Trophoblast cell (in vitro differentiated cells and primary cell): Measurements from ENCODE around the gene STYXL1.
A peak's percentile ranks its signal among the peaks of the same experiment; 100 is the strongest.

Experiments
- DNase-seq, 2 donors: peaks; one replicate each; pipeline ENCODE4 v3.0.0-alpha.2; 2016
- H2AFZ ChIP-seq: 2 replicates; pipeline ENCODE4 v1.6.1; 2013; ENCODE audit warnings: low read length, moderate library complexity, mild to moderate bottlenecking; ENCODE audit not compliant: insufficient read depth, poor library complexity
- H2AK5ac ChIP-seq: 2 replicates; pipeline ENCODE4 v1.6.1; 2013; ENCODE audit warnings: mild to moderate bottlenecking, low read length
- H2BK120ac ChIP-seq: 2 replicates; pipeline ENCODE4 v1.6.1; 2013; ENCODE audit warnings: low read length, mild to moderate bottlenecking, moderate library complexity; ENCODE audit not compliant: insufficient read depth, poor library complexity
- H2BK12ac ChIP-seq: 2 replicates; pipeline ENCODE4 v1.6.1; 2013; ENCODE audit warnings: mild to moderate bottlenecking, low read length, moderate library complexity
- H2BK5ac ChIP-seq: 2 replicates; pipeline ENCODE4 v1.6.1; 2013; ENCODE audit warnings: low read length, low read depth, moderate library complexity, mild to moderate bottlenecking; ENCODE audit not compliant: poor library complexity
- H3K14ac ChIP-seq: 2 replicates; pipeline ENCODE4 v1.6.1; 2013; ENCODE audit warnings: mild to moderate bottlenecking, low read length
- H3K18ac ChIP-seq: 2 replicates; pipeline ENCODE4 v1.6.1; 2013; ENCODE audit warnings: mild to moderate bottlenecking, low read length
- H3K23ac ChIP-seq: 2 replicates; pipeline ENCODE4 v1.6.1; 2013; ENCODE audit warnings: low read length
- H3K27ac ChIP-seq: 2 replicates; pipeline ENCODE4 v1.5.1; 2013; ENCODE audit warnings: low read depth, mild to moderate bottlenecking, inconsistent platforms, low read length, moderate library complexity
- H3K27me3 ChIP-seq: 2 replicates; pipeline ENCODE4 v1.6.1; 2013; ENCODE audit warnings: inconsistent platforms, mild to moderate bottlenecking, low read length, moderate library complexity; ENCODE audit not compliant: insufficient read depth
- H3K36me3 ChIP-seq, 2 experiments: 1 replicate in 1 of 2; 2 replicates in 1 of 2; pipeline ENCODE4 v1.6.1; 2013; ENCODE audit warnings: low read length in 2 of 2, mild to moderate bottlenecking in 2 of 2, moderate library complexity in 1 of 2; ENCODE audit not compliant: insufficient read depth in 2 of 2, control insufficient read depth in 1 of 2
- H3K4ac ChIP-seq: 2 replicates; pipeline ENCODE4 v1.6.1; 2013; ENCODE audit warnings: low read depth, mild to moderate bottlenecking, low read length, moderate library complexity
- H3K4me1 ChIP-seq, 2 experiments: 1 replicate in 1 of 2; 2 replicates in 1 of 2; pipeline ENCODE4 v1.6.1; 2013; ENCODE audit warnings: low read length in 2 of 2, mild to moderate bottlenecking in 2 of 2, moderate library complexity in 1 of 2; ENCODE audit not compliant: insufficient read depth in 2 of 2, control insufficient read depth in 1 of 2
- H3K4me2 ChIP-seq: 2 replicates; pipeline ENCODE4 v1.6.1; 2013; ENCODE audit warnings: inconsistent platforms, mild to moderate bottlenecking, low read length, moderate library complexity
- H3K4me3 ChIP-seq: 2 replicates; pipeline ENCODE4 v1.5.1; 2013; ENCODE audit warnings: mild to moderate bottlenecking, low read depth, low read length, inconsistent platforms
- H3K79me1 ChIP-seq: one replicate; pipeline ENCODE4 v1.6.1; 2013; ENCODE audit warnings: low read length
- H3K79me2 ChIP-seq: 2 replicates; pipeline ENCODE4 v1.6.1; 2013; ENCODE audit warnings: low read length, mild to moderate bottlenecking; ENCODE audit not compliant: control insufficient read depth, insufficient read depth, poor library complexity
- H3K9ac ChIP-seq: 2 replicates; pipeline ENCODE4 v1.6.1; 2013; ENCODE audit warnings: mild to moderate bottlenecking, low read length
- H3K9me3 ChIP-seq: 2 replicates; pipeline ENCODE4 v1.6.1; 2013; ENCODE audit warnings: low read depth, mild to moderate bottlenecking, control low read depth, inconsistent platforms, low read length; ENCODE audit not compliant: insufficient read depth
- H4K12ac ChIP-seq: 2 replicates; pipeline ENCODE4 v1.6.1; 2013; ENCODE audit warnings: low read depth, mild to moderate bottlenecking, low read length, moderate library complexity
- H4K8ac ChIP-seq: 2 replicates; pipeline ENCODE4 v1.6.1; 2013; ENCODE audit warnings: low read depth, mild to moderate bottlenecking, low read length, moderate library complexity
- H4K91ac ChIP-seq: one replicate; pipeline ENCODE4 v1.6.1; 2013; ENCODE audit warnings: low read depth, mild to moderate bottlenecking, low read length, moderate library complexity
- WGBS: extraction: QIAGEN DNeasy Blood & Tissue Kit; methylation state at CpG from one replicate; pipeline ENCODE4 v1.1.7; 2013; ENCODE audit warnings: missing lambda C conversion rate; ENCODE audit not compliant: insufficient read length, insufficient coverage; ENCODE audit errors: extremely low coverage; 5-methylcytosine and 5-hydroxymethylcytosine counted together

STYXL1 gene

GRCh38 chr7:76071316-76072242 lies 23.8 kb upstream of the STYXL1 start:
- no peak overlapping the region for H3K9ac ChIP-seq
- H4K12ac ChIP-seq, result peak overlapping the region; percentile 46
- H3K4ac ChIP-seq, result no peak overlapping the region
- no peaks in the 10 kb centered on the region for H3K27me3 ChIP-seq
- H2BK5ac ChIP-seq, result no peak overlapping the region
- peak overlapping the region; percentile 53 for H3K14ac ChIP-seq
- peaks cover 3 to 5% of the 10 kb centered on the region in 2 experiments for H3K4me1 ChIP-seq
- H3K4me3 ChIP-seq, result no peak overlapping the region
- H2AFZ ChIP-seq, result peak overlapping the region; percentile 40
- no CpG with 5 or more reads among the region's 47 CpGs for WGBS
- peaks cover 11% of the 10 kb centered on the region for H3K79me1 ChIP-seq
- no peaks in the 10 kb centered on the region for H3K9me3 ChIP-seq
- no peak overlapping the region for H3K4me2 ChIP-seq
- peak overlapping the region; percentile 62 for H4K8ac ChIP-seq
- peaks cover 7 to 8% of the 10 kb centered on the region in 2 experiments for H3K36me3 ChIP-seq
- peak overlapping the region; percentile 48 for H2BK12ac ChIP-seq
- H4K91ac ChIP-seq, result peak overlapping the region; percentile 76
- H2BK120ac ChIP-seq, result peak overlapping the region; percentile 43
- DNase-seq, result no peak
- H3K18ac ChIP-seq, result peak overlapping the region; percentile 25
- peak overlapping the region; percentile 84 for H2AK5ac ChIP-seq
- H3K23ac ChIP-seq, result no peak overlapping the region
- H3K79me2 ChIP-seq, result no peaks in the 10 kb centered on the region
- H3K27ac ChIP-seq, result no peak overlapping the region

GRCh38 chr7:76069238-76069638 lies 21.4 kb upstream of the STYXL1 start:
- no peak overlapping the region for H4K8ac ChIP-seq
- H3K9me3 ChIP-seq, result no peaks in the 10 kb centered on the region
- no peak overlapping the region for H2BK5ac ChIP-seq
- no peak overlapping the region for H2BK12ac ChIP-seq
- no peak overlapping the region for H4K12ac ChIP-seq
- no peak overlapping the region for H3K18ac ChIP-seq
- H3K4ac ChIP-seq, result no peak overlapping the region
- H3K4me2 ChIP-seq, result no peak overlapping the region
- H3K27ac ChIP-seq, result no peak overlapping the region
- no peaks in the 10 kb centered on the region for H3K79me2 ChIP-seq
- peak; percentile 73 to 78 for DNase-seq
- no peak overlapping the region for H4K91ac ChIP-seq
- no peak overlapping the region for H2AK5ac ChIP-seq
- no peak overlapping the region for H3K4me3 ChIP-seq
- no peak overlapping the region for H2BK120ac ChIP-seq
- no peak overlapping the region for H3K23ac ChIP-seq
- peaks cover 28 to 32% of the 10 kb centered on the region in 2 experiments for H3K36me3 ChIP-seq
- no peak overlapping the region for H3K14ac ChIP-seq
- H3K9ac ChIP-seq, result no peak overlapping the region
- peaks cover 10% of the 10 kb centered on the region for H3K79me1 ChIP-seq
- H3K27me3 ChIP-seq, result no peaks in the 10 kb centered on the region
- peaks cover 3 to 5% of the 10 kb centered on the region in 2 experiments for H3K4me1 ChIP-seq
- H2AFZ ChIP-seq, result no peak overlapping the region
- WGBS, result no CpG with 5 or more reads among the region's 8 CpGs

GRCh38 chr7:76066716-76067503 lies 19.1 kb upstream of the STYXL1 start:
- no peak overlapping the region for H2AK5ac ChIP-seq
- H4K12ac ChIP-seq, result no peak overlapping the region
- DNase-seq, result no peak
- no peak overlapping the region for H2BK5ac ChIP-seq
- no peak overlapping the region for H4K8ac ChIP-seq
- no peak overlapping the region for H2BK120ac ChIP-seq
- no peaks in the 10 kb centered on the region for H3K79me2 ChIP-seq
- H3K14ac ChIP-seq, result no peak overlapping the region
- H2AFZ ChIP-seq, result no peak overlapping the region
- peaks cover 6% of the 10 kb centered on the region for H3K79me1 ChIP-seq
- no peak overlapping the region for H3K23ac ChIP-seq
- no peak overlapping the region for H3K4me2 ChIP-seq
- no peak overlapping the region for H3K4ac ChIP-seq
- H3K4me3 ChIP-seq, result no peak overlapping the region
- H2BK12ac ChIP-seq, result no peak overlapping the region
- peaks cover 2% of the 10 kb centered on the region for H3K9me3 ChIP-seq
- H3K27me3 ChIP-seq, result no peaks in the 10 kb centered on the region
- no peak overlapping the region for H3K18ac ChIP-seq
- peaks cover 2 to 5% of the 10 kb centered on the region in 2 experiments for H3K4me1 ChIP-seq
- no CpG with 5 or more reads among the region's 14 CpGs for WGBS
- H3K9ac ChIP-seq, result no peak overlapping the region
- H4K91ac ChIP-seq, result no peak overlapping the region
- no peak overlapping the region for H3K27ac ChIP-seq
- peaks cover 48 to 53% of the 10 kb centered on the region in 2 experiments for H3K36me3 ChIP-seq

GRCh38 chr7:76065016-76065612 lies 17.3 kb upstream of the STYXL1 start:
- Histone ChIP-seq H4K8ac (no peak overlapping the region), H2AK5ac (no peak overlapping the region), H4K91ac (no peak overlapping the region), H3K27me3 (no peaks in the 10 kb centered on the region), H3K4ac (no peak overlapping the region), H3K4me2 (no peak overlapping the region), H3K4me1 (peaks cover 0 to 2% of the 10 kb centered on the region in 2 experiments), H3K79me2 (no peaks in the 10 kb centered on the region), H2BK5ac (no peak overlapping the region), H4K12ac (no peak overlapping the region), H3K4me3 (no peak overlapping the region), H3K36me3 (peaks cover 65 to 70% of the 10 kb centered on the region in 2 experiments), H3K27ac (no peak overlapping the region), H3K79me1 (no peaks in the 10 kb centered on the region), H2BK120ac (no peak overlapping the region), H2AFZ (no peak overlapping the region), H2BK12ac (no peak overlapping the region), H3K23ac (no peak overlapping the region), H3K9ac (no peak overlapping the region), H3K9me3 (peaks cover 2% of the 10 kb centered on the region), H3K18ac (no peak overlapping the region), H3K14ac (no peak overlapping the region)
- DNase-seq, result no peak
- no CpG with 5 or more reads among the region's 14 CpGs for WGBS
